ENCODE results near the gene KCNIP3. TPM values are rescaled to one million over a fixed set of nuclear protein-coding genes. Genes with fewer than 3 reads are reported as not detected.

Gene KCNIP3
- total RNA-seq, 1 donor from 2014 or later: 27.5 TPM

GRCh38 chr2:95282458-95282857 is 14.7 kb upstream of the KCNIP3 start:
- Histone ChIP-seq H3K9me3 (no peaks in the 10 kb centered on the region), H3K27me3 (no peaks in the 10 kb centered on the region), H3K4me1 (peaks cover 3% of the 10 kb centered on the region), H3K4me3 (no peak overlapping the region), H3K36me3 (no peaks in the 10 kb centered on the region), H3K27ac (no peak overlapping the region)
- intact Hi-C loops (cut with DNase I): no loop called here
- DNase-seq (ENCODE audit: extremely low spot score in 2 of 2): no peak
- TF ChIP-seq POLR2AphosphoS5 (IDR thresholded peaks at IDR 0.05; ENCODE audit: insufficient read depth in 1 of 2, low read depth in 1 of 2): no peak
- TF ChIP-seq POLR2A (IDR thresholded peaks at IDR 0.05): no peak
- no peak for TF ChIP-seq CTCF (IDR thresholded peaks at IDR 0.05)

- H3K9me3 ChIP-seq: no peaks in the 10 kb centered on the region
- no peak overlapping the region for H3K4me3 ChIP-seq
- H3K27me3 ChIP-seq: no peaks in the 10 kb centered on the region
- no peaks in the 10 kb centered on the region for H3K4me1 ChIP-seq
- DNase-seq (ENCODE audit: extremely low spot score in 2 of 2): no peak
- no peak overlapping the region for H3K27ac ChIP-seq
- intact Hi-C loops (cut with DNase I): no loop called here
- no peak for TF ChIP-seq CTCF (IDR thresholded peaks at IDR 0.05)
- no peak for TF ChIP-seq POLR2A (IDR thresholded peaks at IDR 0.05)
- TF ChIP-seq POLR2AphosphoS5 (IDR thresholded peaks at IDR 0.05; ENCODE audit: insufficient read depth in 1 of 2, low read depth in 1 of 2): no peak
- no peaks in the 10 kb centered on the region for H3K36me3 ChIP-seq
These were observed 13.6 kb upstream of the KCNIP3 start for GRCh38 chr2:95283562-95283961.

DNA sequence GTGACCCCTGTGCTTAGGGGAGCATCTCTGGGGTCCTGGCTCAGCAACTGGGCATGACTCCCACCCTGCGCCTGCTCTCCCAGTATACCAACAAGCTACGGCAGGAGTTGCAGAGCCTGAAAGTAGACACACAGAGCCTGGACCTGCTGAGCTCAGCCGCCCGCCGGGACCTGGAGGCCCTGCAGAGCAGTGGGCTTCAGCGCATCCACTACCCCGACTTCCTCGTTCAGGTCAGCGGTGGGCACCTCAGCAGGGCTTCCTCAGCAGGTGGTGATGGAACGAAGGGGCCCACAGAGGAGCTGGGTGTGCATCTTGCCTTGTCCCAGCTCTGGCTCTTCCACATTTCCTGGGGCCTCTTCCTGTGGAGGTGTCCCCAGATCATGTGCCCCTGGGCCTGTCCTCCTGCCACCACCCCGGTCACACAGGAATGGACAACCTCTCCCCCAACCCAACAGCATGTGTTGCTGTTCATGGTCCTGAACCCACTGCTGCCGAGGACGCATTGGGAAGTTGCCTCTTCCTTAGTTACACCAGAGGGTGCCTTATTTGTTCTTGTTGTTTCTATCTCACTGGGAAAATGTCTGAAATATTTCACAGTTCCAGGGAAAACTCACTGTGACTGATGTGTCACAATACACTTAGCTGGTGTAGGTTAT is 12.1 kb upstream of the KCNIP3 start:
- Histone ChIP-seq H3K4me1 (no peaks in the 10 kb centered on the region), H3K4me3 (no peak overlapping the region), H3K36me3 (no peaks in the 10 kb centered on the region), H3K27ac (no peak overlapping the region), H3K9me3 (no peaks in the 10 kb centered on the region), H3K27me3 (no peaks in the 10 kb centered on the region)
- no peak for TF ChIP-seq POLR2AphosphoS5 (IDR thresholded peaks at IDR 0.05; ENCODE audit: insufficient read depth in 1 of 2, low read depth in 1 of 2)
- no peak for TF ChIP-seq CTCF (IDR thresholded peaks at IDR 0.05)
- TF ChIP-seq POLR2A (IDR thresholded peaks at IDR 0.05): no peak
- no peak for DNase-seq (ENCODE audit: extremely low spot score in 2 of 2)
- intact Hi-C loops (cut with DNase I): no loop called here

GRCh38 chr2:95285542-95285932 is 11.6 kb upstream of the KCNIP3 start:
- H3K4me1 ChIP-seq: no peaks in the 10 kb centered on the region
- no peak for DNase-seq (ENCODE audit: extremely low spot score in 2 of 2)
- H3K4me3 ChIP-seq: no peak overlapping the region
- H3K9me3 ChIP-seq: no peaks in the 10 kb centered on the region
- intact Hi-C loops (cut with DNase I): no loop called here
- no peaks in the 10 kb centered on the region for H3K27me3 ChIP-seq
- peaks cover 0 to 5% of the 10 kb centered on the region in 2 donors for H3K36me3 ChIP-seq
- no peak for TF ChIP-seq POLR2A (IDR thresholded peaks at IDR 0.05)
- TF ChIP-seq POLR2AphosphoS5 (IDR thresholded peaks at IDR 0.05; ENCODE audit: insufficient read depth in 1 of 2, low read depth in 1 of 2): no peak
- TF ChIP-seq CTCF (IDR thresholded peaks at IDR 0.05): no peak
- H3K27ac ChIP-seq: no peak overlapping the region

GRCh38 chr2:95287336-95287735 is 9.8 kb upstream of the KCNIP3 start:
- TF ChIP-seq CTCF (IDR thresholded peaks at IDR 0.05) (no peak), POLR2A (IDR thresholded peaks at IDR 0.05) (no peak)
- DNase-seq (ENCODE audit: extremely low spot score in 2 of 2): no peak
- peaks cover 0 to 6% of the 10 kb centered on the region in 2 donors for H3K36me3 ChIP-seq
- no peaks in the 10 kb centered on the region for H3K4me1 ChIP-seq
- H3K27ac ChIP-seq: no peak overlapping the region
- no peak overlapping the region for H3K4me3 ChIP-seq
- intact Hi-C loops (cut with DNase I): no loop called here
- no peaks in the 10 kb centered on the region for H3K27me3 ChIP-seq
- H3K9me3 ChIP-seq: no peaks in the 10 kb centered on the region

Measured in vagina (tissue), 2 donors.